Endothelial cell of umbilical vein (primary cell): ENCODE measurements around the gene CLTC. TPM values are rescaled to one million over a fixed set of nuclear protein-coding genes. Genes with fewer than 3 reads are reported as not detected.
A peak's percentile ranks its signal among the peaks of the same experiment; 100 is the strongest.

Source experiments
- BruUV-seq: library from RNA; stranded (reverse); fragments of 400-500 nt; replicated peaks from 2 replicates; lab custom pipeline; 2021; lab: Mats Ljungman, UMichigan
- CTCF ChIA-PET: fragments of 300-600, 350-600 bp; sonication (Branson Sonifier 250); formaldehyde crosslinking; loops from one replicate; lab custom pipeline; 2021; ENCODE audit warnings: antibody characterized with exemption, inconsistent platforms; lab: Charles Lee
- POLR2A ChIA-PET: fragments of 300-600, 350-600 bp; sonication (Branson Sonifier 250); formaldehyde crosslinking; loops from one replicate; lab custom pipeline; 2021; ENCODE audit warnings: antibody characterized with exemption, inconsistent platforms; lab: Charles Lee
- DNase-seq: peaks from one replicate; pipeline ENCODE4 v3.0.0-alpha.2; 2011; ENCODE audit warnings: low read depth, low spot score
- FAIRE-seq: peaks from 2 replicates; lab custom pipeline; 2011; peaks lifted over from hg19 to GRCh38; lab: Jason Lieb, UNC
- H2AFZ ChIP-seq: 2 replicates; pipeline ENCODE4 v1.6.0; 2012; ENCODE audit warnings: low read depth, low read length, control low read depth, inconsistent platforms
- H3K27ac ChIP-seq: 2 replicates; pipeline ENCODE4 v1.5.1; 2011; ENCODE audit warnings: low read depth, mild to moderate bottlenecking, control low read depth, low read length, moderate library complexity; ENCODE audit not compliant: insufficient read depth
- H3K27me3 ChIP-seq, 2 experiments: 2 replicates each; pipeline versions ENCODE4 v1.6.0 to v1.6.1; 2011; ENCODE audit warnings: low read length in 2 of 2, mixed read lengths in 1 of 2; ENCODE audit not compliant: control insufficient read depth in 2 of 2, insufficient read depth in 2 of 2
- H3K36me3 ChIP-seq, 2 experiments: 2 replicates in 1 of 2; 3 replicates in 1 of 2; pipeline ENCODE4 v1.5.1; 2011; ENCODE audit warnings: low read length in 2 of 2, mild to moderate bottlenecking in 1 of 2, moderate library complexity in 1 of 2; ENCODE audit not compliant: control insufficient read depth in 2 of 2, insufficient read depth in 2 of 2; ENCODE audit errors: extremely low read depth in 1 of 2
- H3K4me1 ChIP-seq: 3 replicates; pipeline ENCODE4 v1.5.1; 2011; ENCODE audit warnings: mild to moderate bottlenecking, low read length; ENCODE audit not compliant: control insufficient read depth, insufficient read depth; ENCODE audit errors: extremely low read depth
- H3K4me2 ChIP-seq: 2 replicates; pipeline ENCODE4 v1.6.1; 2011; ENCODE audit warnings: low read length, control low read depth, mixed read lengths; ENCODE audit not compliant: insufficient read depth
- H3K4me3 ChIP-seq, 3 experiments: fragments of 200-600 bp in 1 of 3; sonication (generic), shearing (Covaris generic) in 1 of 3; replicated peaks in 1 of 3; 2 replicates each; pipeline ENCODE4 v1.5.1; 2011 to 2016; ENCODE audit warnings: control low read depth in 3 of 3, low read length in 3 of 3, mild to moderate bottlenecking in 2 of 3, inconsistent platforms in 1 of 3, low read depth in 1 of 3, moderate library complexity in 1 of 3; ENCODE audit not compliant: insufficient read depth in 1 of 3
- H3K79me2 ChIP-seq: 2 replicates; pipeline ENCODE4 v1.6.0; 2012; ENCODE audit warnings: low read length, inconsistent platforms; ENCODE audit not compliant: control insufficient read depth, insufficient read depth
- H3K9ac ChIP-seq: replicated peaks from 2 replicates; pipeline ENCODE3; 2011; ENCODE audit warnings: low read length, control low read depth; ENCODE audit not compliant: insufficient read depth; ENCODE audit errors: extremely low read depth
- H3K9me1 ChIP-seq: replicated peaks from 3 replicates; pipeline ENCODE4 v1.6.0; 2011; ENCODE audit warnings: mild to moderate bottlenecking, low read length; ENCODE audit not compliant: control insufficient read depth, insufficient read depth; ENCODE audit errors: extremely low read depth
- H3K9me3 ChIP-seq: replicated peaks from 2 replicates; pipeline ENCODE4 v1.5.1; 2012; ENCODE audit warnings: low read length, inconsistent platforms; ENCODE audit not compliant: control insufficient read depth, insufficient read depth
- H4K20me1 ChIP-seq: replicated peaks from 2 replicates; pipeline ENCODE3; 2011; ENCODE audit warnings: mild to moderate bottlenecking, low read length; ENCODE audit not compliant: control insufficient read depth, insufficient read depth; ENCODE audit errors: extremely low read depth
- EZH2 ChIP-seq: IDR thresholded peaks from 2 replicates; pipeline ENCODE4 v1.6.1; 2012; ENCODE audit warnings: borderline replicate concordance, low read depth, mild to moderate bottlenecking, moderate library complexity, low read length, inconsistent platforms; ENCODE audit not compliant: severe bottlenecking
- GATA2 ChIP-seq: IDR thresholded peaks from 2 replicates; pipeline ENCODE4 v1.7.0; 2011; ENCODE audit warnings: low read depth, mild to moderate bottlenecking, moderate library complexity, mixed read lengths, low read length; ENCODE audit not compliant: insufficient read length, insufficient read depth
- JUN ChIP-seq: IDR thresholded peaks from 2 replicates; pipeline ENCODE4 v1.6.1; 2011; ENCODE audit warnings: borderline replicate concordance, low read depth; ENCODE audit not compliant: insufficient read length, insufficient read depth
- MYC ChIP-seq: IDR thresholded peaks from one replicate; pipeline ENCODE4 v1.6.1; 2011; ENCODE audit warnings: mild to moderate bottlenecking, low read depth, low read length
- dilution Hi-C: fragments of 300-500 bp; cut with MboI; formaldehyde crosslinking; loops from one replicate; pipeline ENCODE4 v1.15.0; 2019; ENCODE audit warnings: low sequenced_read_pairs; ENCODE audit not compliant: extremely low pct_ligation_motif_present
- intact Hi-C: fragments of 100-400 bp; cut with micrococcal nuclease; formaldehyde crosslinking; loops from one replicate; pipeline ENCODE4 v1.10.0; 2022
- polyA plus RNA-seq, 4 experiments: library from polyadenylated mRNA; depleted of rRNA in 3 of 4; stranded (reverse) in 3 of 4; unstranded in 1 of 4; fragments of >200 nt; gene quantifications; 2 replicates each; pipeline versions ENCODE4 v1.2.1 to v1.2.3, GENCODE V29; 2011 to 2012; ENCODE audit warnings: missing spikeins in 1 of 4
- total RNA-seq: library from RNA; stranded (reverse); gene quantifications from 2 replicates; pipeline ENCODE4 v1.2.3, GENCODE V29; 2021
- TF ChIP-seq, protein P1 (sequence below), 2 donors: IDR thresholded peaks; 1 replicate in 1 of 2; 2 replicates in 1 of 2; pipeline ENCODE4 v1.5.1; 2011; ENCODE audit warnings: low read length in 2 of 2, mild to moderate bottlenecking in 2 of 2, moderate library complexity in 2 of 2, control low read depth in 1 of 2, inconsistent platforms in 1 of 2, low read depth in 1 of 2; ENCODE audit not compliant: insufficient read depth in 1 of 2; ENCODE audit errors: extremely low read depth in 1 of 2
- TF ChIP-seq, protein P2 (sequence below): IDR thresholded peaks from 2 replicates; pipeline ENCODE4 v1.6.1; 2011; ENCODE audit not compliant: insufficient read depth, insufficient read length

The CLTC gene
- total and polyA plus RNA-seq, 2 donors (not counting 3 experiments of a cell fraction or from before 2014, with no cell fraction given): 164 to 326 TPM

DNA sequence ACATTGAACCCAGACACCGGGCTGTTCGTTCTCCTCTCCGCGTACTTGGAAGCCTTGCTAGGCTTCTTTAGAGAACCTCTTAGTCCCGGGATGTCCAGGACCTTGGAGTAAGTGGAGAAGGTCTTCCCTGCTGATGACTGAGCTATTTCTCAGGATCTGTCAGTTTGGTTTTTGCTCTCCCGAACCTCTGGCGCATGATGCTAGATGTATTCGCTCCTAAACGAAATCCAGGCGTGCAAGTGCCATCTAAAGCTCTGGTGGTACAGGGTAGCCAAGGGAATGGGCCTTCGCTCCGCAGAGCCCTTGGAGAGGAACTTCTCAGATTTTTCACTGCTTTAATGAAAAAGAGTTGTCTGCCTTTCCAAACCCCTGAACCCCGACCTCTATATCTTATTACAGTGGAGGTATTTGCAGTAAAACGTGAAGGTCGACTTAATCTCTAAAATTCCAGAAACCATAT lies 88.3 kb downstream of the CLTC start:
- dilution Hi-C loops: no loop called here
- DNase-seq (no peak), FAIRE-seq (no peak)
- TF ChIP-seq EZH2 (no peak), MYC (no peak), JUN (no peak), GATA2 (no peak)
- TF ChIP-seq, protein P1, sequence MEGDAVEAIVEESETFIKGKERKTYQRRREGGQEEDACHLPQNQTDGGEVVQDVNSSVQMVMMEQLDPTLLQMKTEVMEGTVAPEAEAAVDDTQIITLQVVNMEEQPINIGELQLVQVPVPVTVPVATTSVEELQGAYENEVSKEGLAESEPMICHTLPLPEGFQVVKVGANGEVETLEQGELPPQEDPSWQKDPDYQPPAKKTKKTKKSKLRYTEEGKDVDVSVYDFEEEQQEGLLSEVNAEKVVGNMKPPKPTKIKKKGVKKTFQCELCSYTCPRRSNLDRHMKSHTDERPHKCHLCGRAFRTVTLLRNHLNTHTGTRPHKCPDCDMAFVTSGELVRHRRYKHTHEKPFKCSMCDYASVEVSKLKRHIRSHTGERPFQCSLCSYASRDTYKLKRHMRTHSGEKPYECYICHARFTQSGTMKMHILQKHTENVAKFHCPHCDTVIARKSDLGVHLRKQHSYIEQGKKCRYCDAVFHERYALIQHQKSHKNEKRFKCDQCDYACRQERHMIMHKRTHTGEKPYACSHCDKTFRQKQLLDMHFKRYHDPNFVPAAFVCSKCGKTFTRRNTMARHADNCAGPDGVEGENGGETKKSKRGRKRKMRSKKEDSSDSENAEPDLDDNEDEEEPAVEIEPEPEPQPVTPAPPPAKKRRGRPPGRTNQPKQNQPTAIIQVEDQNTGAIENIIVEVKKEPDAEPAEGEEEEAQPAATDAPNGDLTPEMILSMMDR (IDR thresholded peaks at IDR 0.05; ENCODE audit: extremely low read depth in 1 of 2, insufficient read depth in 1 of 2, low read depth in 1 of 2, low read length in 2 of 2): no peak
- TF ChIP-seq, protein P2, sequence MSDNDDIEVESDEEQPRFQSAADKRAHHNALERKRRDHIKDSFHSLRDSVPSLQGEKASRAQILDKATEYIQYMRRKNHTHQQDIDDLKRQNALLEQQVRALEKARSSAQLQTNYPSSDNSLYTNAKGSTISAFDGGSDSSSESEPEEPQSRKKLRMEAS: no peak
- CTCF ChIA-PET: interaction anchor here (0.5 to 3.6 kb wide), 8 partner anchors 18 to 206 kb away, joined by 3 to 39 read pairs (median 4); no protein-coding TSS in a partner anchor
- intact Hi-C loops: loop anchor here (1.0 to 10.0 kb wide), 5 partner anchors 89 to 551 kb away; partner anchors contain the start of genes CLTC, PRR11, SKA2 and YPEL2
- peaks cover 93% of the 10 kb centered on the region for H3K79me2 ChIP-seq
- peaks cover 26% of the 10 kb centered on the region for H3K4me1 ChIP-seq
- peak overlapping the region; percentile 99 for H3K9ac ChIP-seq
- H3K9me1 ChIP-seq: no peaks in the 10 kb centered on the region
- no peaks in the 10 kb centered on the region for H3K27me3 ChIP-seq
- peak overlapping the region; percentile 93 for H3K4me2 ChIP-seq
- H3K27ac ChIP-seq: peak overlapping the region; percentile 97
- peak overlapping the region; percentile 10 for H2AFZ ChIP-seq
- no peaks in the 10 kb centered on the region for H4K20me1 ChIP-seq
- no peaks in the 10 kb centered on the region for H3K36me3 ChIP-seq
- TSS peak; percentile 48 for BruUV-seq
- POLR2A ChIA-PET: interaction anchor here (0.6 to 1.4 kb wide), 8 partner anchors 10 to 145 kb away, joined by 3 to 7 read pairs (median 3); partner anchors contain the start of gene CLTC
- peak overlapping the region; percentile 59 to 90 (median 89) for H3K4me3 ChIP-seq
- no peaks in the 10 kb centered on the region for H3K9me3 ChIP-seq
